Measurements from ENCODE around the gene OBSCN.

DNA sequence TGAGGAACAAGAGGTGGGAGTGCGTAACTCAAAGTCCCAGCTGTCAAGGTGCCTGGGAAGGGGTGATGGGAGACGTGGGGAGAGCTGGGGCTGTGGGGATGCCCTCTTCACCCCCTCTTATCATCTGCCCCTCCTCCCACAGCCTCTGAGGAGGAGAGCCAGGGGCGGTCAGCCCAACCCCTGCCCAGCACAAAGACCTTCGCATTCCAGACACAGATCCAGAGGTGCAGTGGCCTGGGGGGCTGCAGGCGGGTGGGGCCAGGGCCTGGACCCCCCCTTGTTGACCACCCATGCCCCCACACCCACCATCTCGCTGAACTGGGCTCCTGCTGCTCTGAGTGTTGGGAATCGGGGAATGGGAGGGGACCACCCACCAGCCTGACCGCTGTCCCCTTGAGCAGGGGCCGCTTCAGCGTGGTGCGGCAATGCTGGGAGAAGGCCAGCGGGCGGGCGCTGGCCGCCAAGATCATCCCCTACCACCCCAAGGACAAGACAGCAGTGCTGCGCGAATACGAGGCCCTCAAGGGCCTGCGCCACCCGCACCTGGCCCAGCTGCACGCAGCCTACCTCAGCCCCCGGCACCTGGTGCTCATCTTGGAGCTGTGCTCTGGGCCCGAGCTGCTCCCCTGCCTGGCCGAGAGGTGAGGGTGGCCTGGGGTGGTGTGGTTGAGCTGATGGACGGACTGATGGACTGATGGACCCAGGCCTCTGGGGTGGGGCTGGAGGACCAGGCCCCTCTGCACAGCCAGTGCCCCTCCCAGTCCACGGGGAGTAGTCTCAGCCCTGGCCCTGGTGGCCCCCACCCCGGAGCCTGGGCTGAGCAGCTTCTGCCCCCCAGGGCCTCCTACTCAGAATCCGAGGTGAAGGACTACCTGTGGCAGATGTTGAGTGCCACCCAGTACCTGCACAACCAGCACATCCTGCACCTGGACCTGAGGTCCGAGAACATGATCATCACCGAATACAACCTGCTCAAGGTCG is 169.1 kb downstream of the OBSCN start:
- TF ChIP-seq POLR2A (IDR thresholded peaks at IDR 0.05; ENCODE audit: low read depth, low read length) (no peak), POLR2AphosphoS5 (IDR thresholded peaks at IDR 0.05; ENCODE audit: low read depth, low read length) (no peak), POU2F2 (IDR thresholded peaks at IDR 0.05; ENCODE audit: low read depth, low read length) (no peak)

All from GM12891 (cell line).